ENCODE measurements around the gene MRC2. TPM values are rescaled to one million over a fixed set of nuclear protein-coding genes. Genes with fewer than 3 reads are reported as not detected.

The MRC2 gene
- total RNA-seq, 2 donors from 2014 or later, result 7.0 to 22.1 TPM

DNA sequence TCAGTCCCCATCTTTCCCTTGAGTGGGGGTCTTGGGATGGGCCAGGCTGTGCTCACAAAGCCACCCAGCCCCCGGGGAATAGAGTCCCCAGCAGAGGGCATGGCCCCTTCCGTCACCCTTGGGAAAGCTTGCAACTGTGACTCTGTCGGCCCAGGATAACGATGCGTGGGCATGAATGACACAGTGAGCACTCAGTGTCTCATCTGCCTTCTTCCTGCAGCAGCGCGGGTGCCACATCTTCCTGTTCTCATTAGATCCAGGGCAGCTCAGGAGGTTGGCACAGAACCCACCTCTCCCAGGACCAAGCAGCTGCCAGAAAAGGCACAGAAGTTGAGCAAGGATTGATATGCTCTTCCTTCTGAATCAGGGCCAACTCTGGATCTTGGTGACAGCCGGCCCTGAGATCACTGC lies 84.7 kb downstream of the MRC2 start:
- Histone ChIP-seq H3K27ac (no peak overlapping the region), H3K36me3 (replicated peaks in 1 of 2; ENCODE audit: insufficient read depth in 1 of 2, low read depth in 2 of 2) (no peaks in the 10 kb centered on the region), H3K27me3 (no peaks in the 10 kb centered on the region), H3K4me1 (no peaks in the 10 kb centered on the region), H3K9me3 (no peaks in the 10 kb centered on the region), H3K4me3 (no peak overlapping the region)
- ATAC-seq, result no peak
- no peak for TF ChIP-seq POLR2A (IDR thresholded peaks at IDR 0.05)
- TF ChIP-seq, protein P1, sequence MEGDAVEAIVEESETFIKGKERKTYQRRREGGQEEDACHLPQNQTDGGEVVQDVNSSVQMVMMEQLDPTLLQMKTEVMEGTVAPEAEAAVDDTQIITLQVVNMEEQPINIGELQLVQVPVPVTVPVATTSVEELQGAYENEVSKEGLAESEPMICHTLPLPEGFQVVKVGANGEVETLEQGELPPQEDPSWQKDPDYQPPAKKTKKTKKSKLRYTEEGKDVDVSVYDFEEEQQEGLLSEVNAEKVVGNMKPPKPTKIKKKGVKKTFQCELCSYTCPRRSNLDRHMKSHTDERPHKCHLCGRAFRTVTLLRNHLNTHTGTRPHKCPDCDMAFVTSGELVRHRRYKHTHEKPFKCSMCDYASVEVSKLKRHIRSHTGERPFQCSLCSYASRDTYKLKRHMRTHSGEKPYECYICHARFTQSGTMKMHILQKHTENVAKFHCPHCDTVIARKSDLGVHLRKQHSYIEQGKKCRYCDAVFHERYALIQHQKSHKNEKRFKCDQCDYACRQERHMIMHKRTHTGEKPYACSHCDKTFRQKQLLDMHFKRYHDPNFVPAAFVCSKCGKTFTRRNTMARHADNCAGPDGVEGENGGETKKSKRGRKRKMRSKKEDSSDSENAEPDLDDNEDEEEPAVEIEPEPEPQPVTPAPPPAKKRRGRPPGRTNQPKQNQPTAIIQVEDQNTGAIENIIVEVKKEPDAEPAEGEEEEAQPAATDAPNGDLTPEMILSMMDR (IDR thresholded peaks at IDR 0.05), result no peak
- DNase-seq, result no peak
- intact Hi-C loops (cut with DNase I), result no loop called here
- WGBS, 2 donors, result 43 to 64% methylated on average over 4 to 8 of the region's 8 CpGs

DNA sequence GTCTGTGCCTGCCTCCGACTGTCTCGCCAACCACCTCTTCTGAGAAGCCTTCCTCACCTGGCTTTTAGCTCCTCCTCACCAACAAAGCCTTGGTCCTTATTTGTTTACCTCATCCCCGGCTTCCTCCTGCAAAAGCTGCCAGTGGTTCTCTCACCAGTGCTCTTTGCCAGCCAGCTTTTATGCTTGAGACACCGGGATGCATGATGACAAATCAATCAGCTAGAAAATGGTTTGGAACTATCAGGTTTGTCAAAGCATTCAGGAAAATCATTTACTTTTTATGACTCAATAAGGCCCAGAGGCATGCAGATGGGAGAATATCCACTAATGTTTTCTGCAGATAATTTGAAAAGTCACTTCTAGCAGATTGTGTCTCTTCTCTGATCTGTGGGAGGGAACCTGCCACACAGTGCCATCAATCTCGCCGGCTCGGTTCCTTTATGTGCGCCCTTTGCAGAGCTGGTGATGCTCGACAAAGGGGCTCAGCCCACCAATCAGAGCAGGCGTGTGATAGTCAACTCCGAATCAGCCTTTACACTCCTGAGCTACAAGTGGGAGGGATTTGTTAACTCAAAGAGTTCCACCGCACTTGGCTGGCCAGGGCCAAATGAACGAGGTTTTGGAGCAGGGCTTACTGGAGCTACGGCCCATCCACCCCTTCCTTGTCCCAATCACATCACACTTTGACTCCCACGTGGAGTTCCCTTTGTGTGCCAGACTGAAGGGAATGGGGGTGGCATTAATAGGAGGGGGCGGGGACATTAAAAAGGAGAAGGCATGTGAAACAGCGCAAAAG lies 85.8 kb downstream of the MRC2 start:
- no peak for ATAC-seq
- Histone ChIP-seq H3K27me3 (no peaks in the 10 kb centered on the region), H3K9me3 (no peaks in the 10 kb centered on the region), H3K36me3 (replicated peaks in 1 of 2; ENCODE audit: insufficient read depth in 1 of 2, low read depth in 2 of 2) (no peaks in the 10 kb centered on the region), H3K4me1 (no peaks in the 10 kb centered on the region), H3K27ac (no peak overlapping the region), H3K4me3 (no peak overlapping the region)
- TF ChIP-seq POLR2A (IDR thresholded peaks at IDR 0.05), result no peak
- TF ChIP-seq, protein P1 (IDR thresholded peaks at IDR 0.05), result no peak
- DNase-seq, result no peak
- 81 to 85% methylated on average over 17 of the region's 17 CpGs for WGBS, 2 donors
- intact Hi-C loops (cut with DNase I), result no loop called here

DNA sequence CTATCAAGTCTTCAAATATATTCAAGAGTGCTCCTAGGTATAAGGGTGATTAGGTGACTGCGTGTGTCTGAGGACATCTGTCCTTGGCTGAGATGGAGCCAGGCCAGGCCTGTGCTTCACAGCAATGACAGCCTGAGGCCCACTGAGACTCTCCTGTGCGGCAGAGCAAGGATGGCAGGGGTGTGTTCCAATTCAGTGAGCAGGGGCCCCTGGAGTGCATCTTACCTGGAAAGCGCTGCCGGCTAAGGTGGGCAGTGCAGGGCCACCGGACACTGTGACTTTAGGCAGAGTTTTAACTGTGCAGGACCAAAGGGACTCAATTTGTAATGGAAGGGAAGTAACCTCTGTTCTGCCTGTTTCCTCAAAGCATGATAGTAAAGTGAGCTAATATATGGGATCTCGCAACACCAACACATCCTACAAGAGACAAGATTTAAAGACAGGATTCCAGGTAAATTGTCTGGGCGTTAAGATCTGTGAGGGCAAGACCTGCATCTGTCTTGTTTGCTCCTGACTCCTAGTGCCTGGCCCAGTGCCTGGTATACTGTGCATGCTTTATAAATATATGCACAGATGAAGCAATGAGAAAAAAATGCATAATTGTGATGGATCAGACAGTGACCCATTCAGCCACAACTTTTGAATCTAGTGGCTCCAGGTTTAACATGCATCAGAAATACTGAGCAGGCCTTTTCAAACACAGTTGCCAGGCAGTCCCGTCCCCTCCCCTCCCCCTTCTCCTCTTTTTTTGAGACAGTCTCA lies 86.7 kb downstream of the MRC2 start:
- intact Hi-C loops (cut with DNase I), result no loop called here
- ATAC-seq, result no peak
- TF ChIP-seq POLR2A (IDR thresholded peaks at IDR 0.05), result no peak
- TF ChIP-seq, protein P1 (IDR thresholded peaks at IDR 0.05), result no peak
- H3K27ac ChIP-seq, result no peak overlapping the region
- H3K9me3 ChIP-seq, result no peaks in the 10 kb centered on the region
- no peaks in the 10 kb centered on the region for H3K27me3 ChIP-seq
- H3K4me3 ChIP-seq, result no peak overlapping the region
- no peaks in the 10 kb centered on the region for H3K4me1 ChIP-seq
- 85 to 90% methylated on average over 8 of the region's 8 CpGs for WGBS, 2 donors
- no peak for DNase-seq
- H3K36me3 ChIP-seq (replicated peaks in 1 of 2; ENCODE audit: insufficient read depth in 1 of 2, low read depth in 2 of 2), result no peaks in the 10 kb centered on the region

DNA sequence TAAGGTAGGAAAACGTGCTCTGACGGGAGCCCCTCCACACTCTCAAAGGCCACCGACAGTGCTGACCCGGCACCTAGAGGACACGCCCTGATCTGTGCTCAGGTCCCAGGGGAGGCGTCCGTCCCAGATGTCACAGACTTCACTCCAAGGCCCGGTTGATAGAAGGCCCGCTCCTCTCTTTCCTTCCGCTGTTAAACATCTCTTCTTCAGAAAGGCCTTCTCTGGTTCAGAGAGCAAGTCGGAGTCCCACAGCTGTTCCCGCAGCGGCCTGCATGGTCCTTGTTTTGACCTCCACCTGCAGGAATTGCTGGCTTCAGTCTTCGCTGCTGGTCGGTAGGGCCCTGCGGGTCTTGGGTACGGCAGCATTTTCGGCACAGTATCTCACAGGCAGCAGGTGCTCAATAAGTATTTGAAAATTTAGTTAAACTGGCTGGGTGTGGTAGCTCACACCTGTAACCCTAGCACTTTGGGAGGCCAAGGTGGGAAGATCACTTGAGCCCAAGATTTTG lies 88.5 kb downstream of the MRC2 start:
- Histone ChIP-seq H3K36me3 (replicated peaks in 1 of 2; ENCODE audit: insufficient read depth in 1 of 2, low read depth in 2 of 2) (no peaks in the 10 kb centered on the region), H3K27me3 (no peaks in the 10 kb centered on the region), H3K27ac (no peak overlapping the region), H3K9me3 (no peaks in the 10 kb centered on the region), H3K4me3 (no peak overlapping the region), H3K4me1 (no peaks in the 10 kb centered on the region)
- 87 to 93% methylated on average over 11 to 18 of the region's 18 CpGs for WGBS, 2 donors
- intact Hi-C loops (cut with DNase I), result no loop called here
- no peak for TF ChIP-seq POLR2A (IDR thresholded peaks at IDR 0.05)
- TF ChIP-seq, protein P1 (IDR thresholded peaks at IDR 0.05), result no peak
- ATAC-seq, result no peak
- DNase-seq, result no peak
